Activated B cell treated with CpG ODN at 0.5 μM for 24 hours (primary cell): ENCODE measurements around the gene LDLRAP1. TPM values are rescaled to one million over a fixed set of nuclear protein-coding genes. Genes with fewer than 3 reads are reported as not detected.
"Not testable (repeated sequence)": the region's sequence is repeated elsewhere in the genome, so short reads cannot be mapped to it uniquely, and the experiment has no call there.

Experiments
- ATAC-seq: fragments of 200-7000 bp; cut with Tn5 transposase; one replicate; pipeline ENCODE4 v1.10.0; 2021; ENCODE audit warnings: low read depth, mild to moderate bottlenecking, moderate library complexity
- CTCF ChIA-PET: fragments of 350-600 bp; sonication (Branson Sonifier 250); formaldehyde crosslinking; loops from one replicate; lab custom pipeline; 2021; ENCODE audit warnings: antibody characterized with exemption; lab: Charles Lee
- POLR2A ChIA-PET: fragments of 350-600 bp; sonication (Branson Sonifier 250); formaldehyde crosslinking; loops from one replicate; lab custom pipeline; 2021; ENCODE audit warnings: antibody characterized with exemption; lab: Charles Lee
- DNase-seq: peaks from one replicate; pipeline ENCODE4 v3.0.0; 2022
- H3K27ac Mint-ChIP-seq: one replicate; pipeline ENCODE4 v1.8.0; 2020; ENCODE audit warnings: mixed read lengths
- H3K27me3 Mint-ChIP-seq: one replicate; pipeline ENCODE4 v1.8.0; 2021; ENCODE audit warnings: mixed read lengths
- H3K36me3 Mint-ChIP-seq: one replicate; pipeline ENCODE4 v1.8.0; 2021; ENCODE audit warnings: low read depth, mixed read lengths
- H3K4me1 Mint-ChIP-seq: one replicate; pipeline ENCODE4 v1.8.0; 2021; ENCODE audit warnings: mixed read lengths
- H3K4me3 Mint-ChIP-seq: one replicate; pipeline ENCODE4 v1.8.0; 2020; ENCODE audit warnings: mild to moderate bottlenecking, mixed read lengths
- H3K9me3 Mint-ChIP-seq: one replicate; pipeline ENCODE4 v1.8.0; 2020; ENCODE audit warnings: mixed read lengths
- intact Hi-C: fragments of 100-400 bp; cut with micrococcal nuclease; formaldehyde crosslinking; loops from one replicate; pipeline ENCODE4 v1.15.1; 2024
- total RNA-seq: library from RNA; stranded (reverse); gene quantifications from 2 replicates; pipeline ENCODE4 v1.2.3, GENCODE V29; 2022
- TF ChIP-seq, protein P1 (sequence below): fragments of 200-600 bp; IDR thresholded peaks from one replicate; pipeline ENCODE4 v1.8.0; 2022; ENCODE audit warnings: antibody characterized with exemption, mild to moderate bottlenecking

LDLRAP1 gene
- total RNA-seq, 1 donor from 2014 or later, result 10.8 TPM

DNA sequence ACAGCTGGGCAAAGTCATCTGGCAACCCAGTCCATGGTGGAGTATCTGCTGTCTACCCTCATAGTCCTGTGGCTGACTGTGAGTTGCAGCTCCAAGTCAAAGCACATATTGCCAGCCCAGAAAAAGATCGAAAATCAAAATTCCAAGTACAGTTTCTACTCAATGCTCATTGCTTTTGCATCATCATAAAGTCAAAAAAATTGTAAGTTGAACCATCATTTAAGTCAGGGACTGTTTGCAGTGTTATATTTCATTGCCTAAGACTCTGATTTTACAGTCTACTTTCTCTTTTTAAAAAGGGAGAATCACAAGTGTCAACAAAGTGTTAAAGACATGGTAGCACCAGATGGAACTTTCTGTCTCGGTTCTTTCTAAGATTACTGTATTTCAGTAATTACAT lies 50.5 kb downstream of the LDLRAP1 start:
- H3K36me3 Mint-ChIP-seq, result no peaks in the 10 kb centered on the region
- H3K27me3 Mint-ChIP-seq, result peaks cover 19% of the 10 kb centered on the region
- ATAC-seq (no peak), DNase-seq (no peak)
- no peaks in the 10 kb centered on the region for H3K9me3 Mint-ChIP-seq
- TF ChIP-seq, protein P1, sequence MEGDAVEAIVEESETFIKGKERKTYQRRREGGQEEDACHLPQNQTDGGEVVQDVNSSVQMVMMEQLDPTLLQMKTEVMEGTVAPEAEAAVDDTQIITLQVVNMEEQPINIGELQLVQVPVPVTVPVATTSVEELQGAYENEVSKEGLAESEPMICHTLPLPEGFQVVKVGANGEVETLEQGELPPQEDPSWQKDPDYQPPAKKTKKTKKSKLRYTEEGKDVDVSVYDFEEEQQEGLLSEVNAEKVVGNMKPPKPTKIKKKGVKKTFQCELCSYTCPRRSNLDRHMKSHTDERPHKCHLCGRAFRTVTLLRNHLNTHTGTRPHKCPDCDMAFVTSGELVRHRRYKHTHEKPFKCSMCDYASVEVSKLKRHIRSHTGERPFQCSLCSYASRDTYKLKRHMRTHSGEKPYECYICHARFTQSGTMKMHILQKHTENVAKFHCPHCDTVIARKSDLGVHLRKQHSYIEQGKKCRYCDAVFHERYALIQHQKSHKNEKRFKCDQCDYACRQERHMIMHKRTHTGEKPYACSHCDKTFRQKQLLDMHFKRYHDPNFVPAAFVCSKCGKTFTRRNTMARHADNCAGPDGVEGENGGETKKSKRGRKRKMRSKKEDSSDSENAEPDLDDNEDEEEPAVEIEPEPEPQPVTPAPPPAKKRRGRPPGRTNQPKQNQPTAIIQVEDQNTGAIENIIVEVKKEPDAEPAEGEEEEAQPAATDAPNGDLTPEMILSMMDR, result no peak
- no peaks in the 10 kb centered on the region for H3K4me1 Mint-ChIP-seq
- ChIA-PET POLR2A (no interaction called here), CTCF (no interaction called here)
- intact Hi-C loops, result no loop called here
- no peak overlapping the region for H3K4me3 Mint-ChIP-seq
- no peak overlapping the region for H3K27ac Mint-ChIP-seq

DNA sequence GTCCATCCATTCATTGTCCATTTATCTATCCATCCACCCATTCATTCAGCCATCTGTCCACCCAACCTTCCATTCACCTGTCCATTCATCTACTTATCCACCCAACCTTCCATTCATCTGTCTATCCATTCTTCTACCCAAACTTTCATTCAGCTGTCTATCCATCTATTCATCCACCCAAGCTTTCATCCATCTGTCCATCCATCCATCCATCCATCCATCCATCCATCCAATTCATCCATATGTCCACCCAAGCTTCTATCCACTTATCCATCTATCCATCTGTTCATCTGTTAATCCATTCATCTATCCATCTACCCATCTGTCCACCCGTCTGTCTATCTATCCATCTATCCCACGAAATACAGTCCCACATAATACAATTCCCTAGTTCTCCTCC lies 51.6 kb downstream of the LDLRAP1 start:
- Mint-ChIP-seq H3K9me3 (no peaks in the 10 kb centered on the region), H3K27me3 (peaks cover 23% of the 10 kb centered on the region), H3K4me3 (no peak overlapping the region), H3K27ac (no peak overlapping the region), H3K4me1 (peaks cover 4% of the 10 kb centered on the region), H3K36me3 (no peaks in the 10 kb centered on the region)
- POLR2A ChIA-PET, result no interaction called here
- CTCF ChIA-PET, result no interaction called here
- TF ChIP-seq, protein P1, result no peak
- intact Hi-C loops, result no loop called here
- ATAC-seq (no peak), DNase-seq (no peak)

DNA sequence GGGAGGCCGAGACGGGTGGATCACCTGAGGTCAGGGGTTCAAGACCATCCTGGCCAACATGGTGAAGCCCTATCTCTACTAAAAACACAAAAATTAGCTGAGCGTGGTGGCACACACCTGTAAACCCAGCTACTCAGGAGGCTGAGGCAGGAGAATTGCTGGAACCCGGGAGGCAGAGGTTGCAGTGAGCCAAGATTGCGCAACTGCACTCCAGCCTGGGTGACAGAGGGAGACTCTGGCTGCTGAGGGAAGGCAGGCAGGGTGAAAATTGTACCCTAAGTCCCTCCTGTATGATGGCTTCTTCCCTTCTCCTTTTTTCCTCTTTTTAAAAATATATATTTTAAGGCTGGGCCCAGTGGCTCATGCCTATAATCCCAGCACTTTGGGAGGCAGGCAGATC lies 53.2 kb downstream of the LDLRAP1 start:
- POLR2A ChIA-PET, ATAC-seq, H3K27ac Mint-ChIP-seq, H3K9me3 Mint-ChIP-seq, H3K36me3 Mint-ChIP-seq, intact Hi-C loops, H3K4me3 Mint-ChIP-seq, DNase-seq: not testable (repeated sequence)
- Mint-ChIP-seq H3K27me3 (peaks cover 19% of the 10 kb centered on the region), H3K4me1 (peaks cover 13% of the 10 kb centered on the region)
- CTCF ChIA-PET, result interaction anchor here (1.0 kb wide), 1 partner anchor 12 kb away, joined by 3 read pairs; no protein-coding TSS in a partner anchor

DNA sequence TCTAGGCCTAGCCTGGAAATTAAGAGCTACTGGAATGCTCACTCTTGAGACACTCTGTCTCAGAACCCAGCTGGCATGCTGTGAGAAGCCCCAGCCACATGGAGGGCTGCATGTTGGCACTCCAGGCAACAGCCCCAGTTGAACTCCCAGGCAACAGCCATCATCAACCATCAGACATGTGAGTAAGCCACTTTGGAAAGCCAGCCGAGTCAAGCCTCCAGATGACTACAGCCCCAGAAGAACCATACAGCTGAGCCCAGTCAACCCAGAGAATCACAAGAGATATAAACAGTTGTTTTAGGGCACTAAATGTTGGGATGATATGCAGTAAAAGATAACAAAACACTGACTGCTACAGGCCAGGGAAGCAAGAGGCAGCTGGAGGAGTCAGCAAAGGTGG lies 55.5 kb downstream of the LDLRAP1 start:
- Mint-ChIP-seq H3K27me3 (peaks cover 25% of the 10 kb centered on the region), H3K27ac (no peak overlapping the region), H3K9me3 (no peaks in the 10 kb centered on the region), H3K4me1 (peaks cover 13% of the 10 kb centered on the region), H3K4me3 (no peak overlapping the region), H3K36me3 (no peaks in the 10 kb centered on the region)
- TF ChIP-seq, protein P1, result no peak
- ATAC-seq (no peak), DNase-seq (no peak)
- intact Hi-C loops, result no loop called here
- CTCF ChIA-PET, result no interaction called here
- POLR2A ChIA-PET, result interaction anchor here (0.8 kb wide), 1 partner anchor 9 kb away, joined by 4 read pairs; no protein-coding TSS in a partner anchor

DNA sequence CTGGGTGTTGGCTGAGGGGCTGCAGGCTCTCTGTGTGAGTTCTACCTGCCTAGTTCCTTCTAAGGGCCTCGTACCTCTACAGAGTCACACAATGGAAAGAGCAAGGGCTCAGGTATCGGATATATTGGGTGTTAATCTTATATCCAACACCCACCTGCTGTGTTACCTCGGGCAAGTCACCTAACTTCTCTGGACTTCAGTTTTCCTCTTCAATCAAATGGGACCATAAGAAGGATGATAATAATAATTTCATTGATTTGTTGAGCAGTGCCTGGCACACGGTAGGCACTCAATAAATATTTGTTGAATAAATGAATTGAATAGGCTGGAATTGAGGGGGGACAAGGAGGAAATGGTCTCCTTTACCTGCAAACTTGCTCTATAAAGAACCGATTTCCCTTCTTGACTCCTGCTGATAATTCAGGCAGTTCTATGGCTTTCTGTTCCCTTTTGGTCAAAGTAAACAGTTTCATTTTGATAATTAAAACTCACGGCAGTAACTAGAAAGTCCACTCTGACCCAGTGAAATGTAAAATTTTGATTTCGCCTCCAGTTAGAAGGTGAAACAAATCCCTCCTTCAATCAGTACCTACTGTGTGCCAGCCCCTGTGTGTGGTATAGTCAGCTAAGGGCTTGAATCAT lies 56.7 kb downstream of the LDLRAP1 start:
- H3K27me3 Mint-ChIP-seq, result peaks cover 23% of the 10 kb centered on the region
- CTCF ChIA-PET, result no interaction called here
- no peak for ATAC-seq
- no peak overlapping the region for H3K4me3 Mint-ChIP-seq
- no peaks in the 10 kb centered on the region for H3K36me3 Mint-ChIP-seq
- H3K27ac Mint-ChIP-seq, result no peak overlapping the region
- H3K9me3 Mint-ChIP-seq, result no peaks in the 10 kb centered on the region
- POLR2A ChIA-PET, result no interaction called here
- intact Hi-C loops, result no loop called here
- TF ChIP-seq, protein P1, result no peak
- no peak for DNase-seq
- peaks cover 13% of the 10 kb centered on the region for H3K4me1 Mint-ChIP-seq

DNA sequence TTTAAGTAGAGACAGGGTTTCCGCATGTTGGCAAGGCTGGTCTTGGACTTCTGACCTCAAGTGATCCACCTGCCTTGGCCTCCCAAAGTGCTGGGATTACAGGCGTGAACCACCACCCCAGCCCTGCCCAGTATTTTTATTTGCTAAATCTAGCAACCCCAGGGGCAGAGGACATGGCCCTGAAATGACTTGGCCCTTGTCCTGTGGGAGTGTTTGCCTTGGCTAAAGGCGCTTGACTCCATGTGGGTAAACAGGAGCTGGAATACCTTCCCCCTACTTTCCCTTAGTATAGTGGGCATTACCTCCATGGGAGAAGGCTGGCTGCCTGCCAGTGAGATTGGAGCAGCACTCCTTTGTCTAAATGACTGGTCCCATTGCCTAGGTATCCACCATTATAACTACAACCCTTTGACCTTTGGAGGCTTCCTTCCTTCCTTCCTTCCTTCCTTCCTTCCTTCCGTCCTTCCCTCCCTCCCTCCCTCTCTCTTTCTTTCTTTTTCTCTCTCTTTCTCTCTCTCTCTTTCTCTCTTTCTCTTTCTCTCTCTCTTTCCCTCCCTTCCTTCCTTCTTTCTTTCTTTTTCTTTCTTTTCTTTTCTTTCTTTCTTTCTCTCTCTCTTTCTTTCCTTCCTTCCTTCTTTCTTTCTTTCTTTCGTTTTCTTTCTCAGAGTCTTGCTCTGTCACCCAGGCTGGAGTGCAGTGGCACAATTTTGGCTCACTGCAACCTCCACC lies 57.7 kb downstream of the LDLRAP1 start:
- POLR2A ChIA-PET, CTCF ChIA-PET, H3K9me3 Mint-ChIP-seq, ATAC-seq, H3K36me3 Mint-ChIP-seq, H3K4me3 Mint-ChIP-seq, H3K27ac Mint-ChIP-seq, intact Hi-C loops, DNase-seq: not testable (repeated sequence)
- Mint-ChIP-seq H3K27me3 (peaks cover 21% of the 10 kb centered on the region), H3K4me1 (peaks cover 13% of the 10 kb centered on the region)

DNA sequence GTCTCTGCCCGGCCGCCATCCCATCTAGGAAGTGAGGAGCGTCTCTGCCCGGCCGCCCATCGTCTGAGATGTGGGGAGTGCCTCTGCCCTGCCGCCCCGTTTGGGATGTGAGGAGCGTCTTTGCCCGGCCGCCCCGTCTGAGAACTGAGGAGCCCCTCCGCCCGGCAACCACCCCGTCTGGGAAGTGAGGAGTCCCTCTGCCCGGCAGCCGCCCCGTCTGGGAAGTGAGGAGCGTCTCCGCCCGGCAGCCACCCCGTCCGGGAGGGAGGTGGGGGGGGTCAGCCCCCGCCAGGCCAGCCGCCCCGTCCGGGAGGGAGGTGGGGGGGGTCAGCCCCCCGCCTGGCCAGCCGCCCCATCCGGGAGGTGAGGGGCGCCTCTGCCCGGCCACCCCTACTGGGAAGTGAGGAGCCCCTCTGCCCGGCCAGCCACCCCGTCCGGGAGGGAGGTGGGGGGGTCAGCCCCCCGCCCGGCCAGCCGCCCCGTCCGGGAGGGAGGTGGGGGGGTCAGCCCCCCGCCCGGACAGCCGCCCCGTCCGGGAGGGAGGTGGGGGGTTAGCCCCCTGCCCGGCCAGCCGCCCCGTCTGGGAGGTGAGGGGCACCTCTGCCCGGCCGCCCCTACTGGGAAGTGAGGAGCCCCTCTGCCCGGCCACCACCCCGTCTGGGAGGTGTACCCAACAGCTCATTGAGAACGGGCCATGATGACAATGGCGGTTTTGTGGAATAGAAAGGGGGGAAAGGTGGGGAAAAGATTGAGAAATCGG lies 60.6 kb downstream of the LDLRAP1 start:
- Mint-ChIP-seq H3K27me3 (peaks cover 20% of the 10 kb centered on the region), H3K4me1 (peaks cover 16% of the 10 kb centered on the region)
- POLR2A ChIA-PET, H3K9me3 Mint-ChIP-seq, CTCF ChIA-PET, DNase-seq, intact Hi-C loops, H3K27ac Mint-ChIP-seq, ATAC-seq, H3K36me3 Mint-ChIP-seq, H3K4me3 Mint-ChIP-seq: not testable (repeated sequence)
